Stimulated activated naive B cell treated with anti-CD40 and anti-IgM and Interleukin-4, amounts not matched to agents 10 μg/mL and 1 μg/mL and 100 μg/mL, for 72 hours (primary cell): ENCODE results near the gene SHOC2.
A peak's percentile ranks its signal among the peaks of the same experiment; 100 is the strongest.

Source experiments
- ATAC-seq, 2 donors: fragments of 150-1000 bp; cut with Tn5 transposase; replicated peaks; 2 replicates each; pipeline ENCODE4 v1.10.0; 2021; ENCODE audit warnings: moderate library complexity in 1 of 2
- DNase-seq: peaks from one replicate; pipeline ENCODE4 v3.0.0; 2021
- H3K27ac Mint-ChIP-seq: one replicate; pipeline ENCODE4 v1.8.0; 2022; ENCODE audit warnings: mild to moderate bottlenecking, mixed read lengths
- H3K27me3 Mint-ChIP-seq, 2 donors: one replicate each; pipeline ENCODE4 v1.8.0; 2022; ENCODE audit warnings: mixed read lengths in 2 of 2
- H3K36me3 Mint-ChIP-seq, 2 donors: one replicate each; pipeline ENCODE4 v1.8.0; 2022; ENCODE audit warnings: mixed read lengths in 2 of 2, mild to moderate bottlenecking in 1 of 2
- H3K4me1 Mint-ChIP-seq, 2 donors: one replicate each; pipeline ENCODE4 v1.8.0; 2022; ENCODE audit warnings: mixed read lengths in 2 of 2, mild to moderate bottlenecking in 1 of 2
- H3K4me3 Mint-ChIP-seq, 2 donors: one replicate each; pipeline ENCODE4 v1.8.0; 2022; ENCODE audit warnings: mild to moderate bottlenecking in 2 of 2, mixed read lengths in 2 of 2, moderate library complexity in 1 of 2
- H3K9me3 Mint-ChIP-seq, 2 donors: one replicate each; pipeline ENCODE4 v1.8.0; 2022; ENCODE audit warnings: mixed read lengths in 2 of 2, mild to moderate bottlenecking in 1 of 2

SHOC2 gene

GRCh38 chr10:110919349-110919931 is at the start of gene SHOC2:
TSS of gene SHOC2 (plus strand) at chr10:110919604. CDS start at chr10:110964359, 44,755 bp downstream.
- peak within 1 kb of the TSS; percentile 98 to 99 for H3K4me3 Mint-ChIP-seq
- H3K27ac Mint-ChIP-seq: peak within 1 kb of the TSS; percentile 98
- no peaks in the 10 kb centered on the region for H3K9me3 Mint-ChIP-seq
- H3K27me3 Mint-ChIP-seq: no peaks in the 10 kb centered on the region
- DNase-seq (peak; percentile 99), ATAC-seq (peak; percentile 28 to 31)
- H3K4me1 Mint-ChIP-seq: peaks cover 21 to 40% of the 10 kb centered on the region in 2 donors
- peaks cover 10% of the 10 kb centered on the region in 2 donors for H3K36me3 Mint-ChIP-seq

- Mint-ChIP-seq H3K36me3 (peaks cover 0 to 1% of the 10 kb centered on the region in 2 donors), H3K4me1 (peaks cover 39 to 55% of the 10 kb centered on the region in 2 donors), H3K4me3 (peak overlapping the region; percentile 86 to 87), H3K27me3 (no peaks in the 10 kb centered on the region), H3K27ac (peak overlapping the region; percentile 94), H3K9me3 (no peaks in the 10 kb centered on the region)
- DNase-seq (no peak), ATAC-seq (no peak)
These were observed 48.5 kb upstream of the SHOC2 start for GRCh38 chr10:110870823-110871297.

GRCh38 chr10:110871298-110872084 is 47.9 kb upstream of the SHOC2 start, which contains the start of gene PDCD4:
TSS of gene PDCD4 (plus strand) at chr10:110871928. CDS start at chr10:110876028, 4,100 bp downstream.
- ATAC-seq: peak; percentile 80 to 82
- Mint-ChIP-seq H3K36me3 (peaks cover 0 to 1% of the 10 kb centered on the region in 2 donors), H3K27me3 (no peaks in the 10 kb centered on the region), H3K9me3 (no peaks in the 10 kb centered on the region), H3K4me1 (peaks cover 33 to 48% of the 10 kb centered on the region in 2 donors), H3K27ac (peak within 1 kb of the TSS; percentile 97), H3K4me3 (peak within 1 kb of the TSS; percentile 86 to 87)
- DNase-seq: peak; percentile 94

- H3K27me3 Mint-ChIP-seq: no peaks in the 10 kb centered on the region
- H3K4me3 Mint-ChIP-seq: peak overlapping the region; percentile 86 to 87
- ATAC-seq (peak; percentile 73 to 78), DNase-seq (peak; percentile 61)
- H3K9me3 Mint-ChIP-seq: no peaks in the 10 kb centered on the region
- peak overlapping the region; percentile 97 for H3K27ac Mint-ChIP-seq
- peaks cover 31 to 43% of the 10 kb centered on the region in 2 donors for H3K4me1 Mint-ChIP-seq
- H3K36me3 Mint-ChIP-seq: peaks cover 0 to 1% of the 10 kb centered on the region in 2 donors
These were observed 47.0 kb upstream of the SHOC2 start for GRCh38 chr10:110872145-110872983.

- DNase-seq (no peak), ATAC-seq (no peak)
- Mint-ChIP-seq H3K27ac (peak overlapping the region; percentile 97), H3K9me3 (no peaks in the 10 kb centered on the region), H3K27me3 (no peaks in the 10 kb centered on the region), H3K36me3 (peaks cover 1 to 5% of the 10 kb centered on the region in 2 donors), H3K4me1 (peaks cover 29 to 43% of the 10 kb centered on the region in 2 donors), H3K4me3 (peak overlapping the region; percentile 86 to 87)
These were observed 46.1 kb upstream of the SHOC2 start for GRCh38 chr10:110872984-110873923.

GRCh38 chr10:110873951-110874350 is 45.5 kb upstream of the SHOC2 start:
- H3K4me1 Mint-ChIP-seq: peaks cover 29 to 41% of the 10 kb centered on the region in 2 donors
- no peaks in the 10 kb centered on the region for H3K9me3 Mint-ChIP-seq
- DNase-seq (no peak), ATAC-seq (no peak)
- peaks cover 3 to 10% of the 10 kb centered on the region in 2 donors for H3K36me3 Mint-ChIP-seq
- H3K27me3 Mint-ChIP-seq: no peaks in the 10 kb centered on the region
- no peak overlapping the region for H3K27ac Mint-ChIP-seq
- H3K4me3 Mint-ChIP-seq: peak overlapping the region in 1 of 2 donors; percentile 69

GRCh38 chr10:110876000-110876399 is 43.4 kb upstream of the SHOC2 start:
- no peak overlapping the region for H3K4me3 Mint-ChIP-seq
- no peaks in the 10 kb centered on the region for H3K27me3 Mint-ChIP-seq
- H3K9me3 Mint-ChIP-seq: no peaks in the 10 kb centered on the region
- ATAC-seq (no peak), DNase-seq (no peak)
- H3K4me1 Mint-ChIP-seq: peaks cover 18 to 36% of the 10 kb centered on the region in 2 donors
- no peak overlapping the region for H3K27ac Mint-ChIP-seq
- H3K36me3 Mint-ChIP-seq: peaks cover 8 to 18% of the 10 kb centered on the region in 2 donors

GRCh38 chr10:110876788-110877187 is 42.6 kb upstream of the SHOC2 start:
- Mint-ChIP-seq H3K9me3 (no peaks in the 10 kb centered on the region), H3K4me1 (peaks cover 20 to 40% of the 10 kb centered on the region in 2 donors)

GRCh38 chr10:110880012-110880411 is 39.4 kb upstream of the SHOC2 start:
- DNase-seq (no peak), ATAC-seq (no peak)
- Mint-ChIP-seq H3K27ac (peak overlapping the region; percentile 15), H3K27me3 (no peaks in the 10 kb centered on the region), H3K36me3 (peaks cover 20 to 40% of the 10 kb centered on the region in 2 donors), H3K9me3 (no peaks in the 10 kb centered on the region), H3K4me1 (peaks cover 28 to 62% of the 10 kb centered on the region in 2 donors), H3K4me3 (no peak overlapping the region)

More at GRCh38 chr10:110876788-110877187, 42.6 kb upstream of the SHOC2 start:
- Mint-ChIP-seq H3K27me3 (no peaks in the 10 kb centered on the region), H3K4me3 (no peak overlapping the region), H3K27ac (no peak overlapping the region), H3K36me3 (peaks cover 10 to 24% of the 10 kb centered on the region in 2 donors)
- DNase-seq: no peak
- ATAC-seq: no peak

GRCh38 chr10:110881247-110881646 is 38.2 kb upstream of the SHOC2 start:
- H3K4me3 Mint-ChIP-seq: no peak overlapping the region
- no peaks in the 10 kb centered on the region for H3K9me3 Mint-ChIP-seq
- ATAC-seq (no peak), DNase-seq (no peak)
- H3K4me1 Mint-ChIP-seq: peaks cover 30 to 67% of the 10 kb centered on the region in 2 donors
- peaks cover 22 to 46% of the 10 kb centered on the region in 2 donors for H3K36me3 Mint-ChIP-seq
- no peak overlapping the region for H3K27ac Mint-ChIP-seq
- no peaks in the 10 kb centered on the region for H3K27me3 Mint-ChIP-seq

- Mint-ChIP-seq H3K4me3 (no peak overlapping the region), H3K9me3 (no peaks in the 10 kb centered on the region), H3K27ac (no peak overlapping the region), H3K27me3 (no peaks in the 10 kb centered on the region), H3K36me3 (peaks cover 22 to 47% of the 10 kb centered on the region in 2 donors), H3K4me1 (peaks cover 31 to 70% of the 10 kb centered on the region in 2 donors)
- DNase-seq (no peak), ATAC-seq (no peak)
These were observed 37.5 kb upstream of the SHOC2 start for GRCh38 chr10:110881905-110882304.

- Mint-ChIP-seq H3K27ac (peak overlapping the region; percentile 60), H3K36me3 (peaks cover 24 to 45% of the 10 kb centered on the region in 2 donors), H3K4me3 (peak overlapping the region; percentile 2 to 32), H3K4me1 (peaks cover 23 to 53% of the 10 kb centered on the region in 2 donors), H3K9me3 (no peaks in the 10 kb centered on the region), H3K27me3 (no peaks in the 10 kb centered on the region)
- no peak for DNase-seq
- ATAC-seq: peak; percentile 27 to 52
These were observed 35.5 kb upstream of the SHOC2 start for GRCh38 chr10:110883924-110884323.
